HepG2 (cell line): ENCODE results near the gene PALM. TPM values are rescaled to one million over a fixed set of nuclear protein-coding genes. Genes with fewer than 3 reads are reported as not detected.

ENCODE experiments used
- ATAC-seq: fragments of 200-7000 bp; cut with Tn5 transposase; 3 replicates; pipeline ENCODE4 v1.9.1; 2020; ENCODE audit warnings: mild to moderate bottlenecking, moderate library complexity
- Bru-seq: library from RNA; stranded (reverse); fragments of 400-500 nt; gene quantifications from one replicate; lab custom pipeline; 2021; lab: Mats Ljungman, UMichigan
- BruChase-seq, 2 experiments: library from RNA; stranded (reverse); fragments of 400-500 nt; gene quantifications; one replicate each; lab custom pipeline; 2021; lab: Mats Ljungman, UMichigan
- BruUV-seq: library from RNA; stranded (reverse); fragments of 400-500 nt; replicated peaks from 2 replicates; lab custom pipeline; 2021; lab: Mats Ljungman, UMichigan
- CTCF ChIA-PET: fragments of 300-600 bp; formaldehyde crosslinking; extraction: SDS; loops from one replicate; lab custom pipeline; 2021; ENCODE audit warnings: low total read pairs, inconsistent platforms, low intra/inter-chr PET ratio; lab: Yijun Ruan, JAX
- POLR2A ChIA-PET: fragments of 350-600 bp; sonication (Branson Sonifier 250); formaldehyde crosslinking; loops from one replicate; lab custom pipeline; 2020; ENCODE audit warnings: antibody characterized with exemption, inconsistent platforms; lab: Yijun Ruan, JAX
- DNase-seq: peaks from one replicate; pipeline ENCODE4 v3.0.0-alpha.2; 2015; ENCODE audit warnings: low spot score
- FAIRE-seq: peaks from 3 replicates; lab custom pipeline; 2011; peaks lifted over from hg19 to GRCh38; lab: Jason Lieb, UNC
- H2AFZ ChIP-seq: one replicate; pipeline ENCODE4 v1.6.1; 2011; ENCODE audit warnings: low read length, inconsistent platforms
- H3K27ac ChIP-seq: fragments of 300-600 bp; 3 replicates; pipeline ENCODE4 v1.8.0; 2011; ENCODE audit warnings: mixed run types, mild to moderate bottlenecking, mixed read lengths, low read length, inconsistent platforms; ENCODE audit not compliant: insufficient read depth; ENCODE audit errors: extremely low read length
- H3K27me3 ChIP-seq, 2 experiments: fragments of 200-600 bp in 1 of 2; 2 replicates in 1 of 2; 3 replicates in 1 of 2; pipeline versions ENCODE4 v1.6.0 to v1.8.0; 2011; ENCODE audit warnings: low read length in 2 of 2, mild to moderate bottlenecking in 2 of 2, moderate library complexity in 2 of 2, inconsistent platforms in 1 of 2; ENCODE audit not compliant: insufficient read depth in 2 of 2, control insufficient read depth in 1 of 2
- H3K36me3 ChIP-seq, 2 experiments: fragments of 200-600 bp in 1 of 2; replicated peaks in 1 of 2; 2 replicates in 1 of 2; 3 replicates in 1 of 2; pipeline versions ENCODE4 v1.5.1 to v1.8.0; 2011; ENCODE audit warnings: low read length in 2 of 2, inconsistent platforms in 1 of 2; ENCODE audit not compliant: insufficient read depth in 2 of 2, control insufficient read depth in 1 of 2
- H3K4me1 ChIP-seq: 2 replicates; pipeline ENCODE4 v1.5.1; 2012; ENCODE audit warnings: low read length, inconsistent platforms; ENCODE audit not compliant: insufficient read depth
- H3K4me2 ChIP-seq: 2 replicates; pipeline ENCODE4 v1.6.0; 2011; ENCODE audit warnings: low read depth, low read length, inconsistent platforms
- H3K4me3 ChIP-seq, 3 experiments: fragments of 200-600 bp in 1 of 3; sonication (generic), shearing (Covaris generic) in 1 of 3; replicated peaks in 1 of 3; 2 replicates each; pipeline ENCODE4 v1.5.1; 2011 to 2016; ENCODE audit warnings: low read length in 3 of 3, inconsistent platforms in 2 of 3, low read depth in 2 of 3, mild to moderate bottlenecking in 2 of 3, control low read depth in 1 of 3, mixed read lengths in 1 of 3; ENCODE audit not compliant: insufficient read depth in 1 of 3
- H3K79me2 ChIP-seq: one replicate; pipeline ENCODE4 v1.6.1; 2011; ENCODE audit warnings: low read length, inconsistent platforms; ENCODE audit not compliant: insufficient read depth
- H3K9ac ChIP-seq: 2 replicates; pipeline ENCODE4 v1.6.0; 2011; ENCODE audit warnings: mild to moderate bottlenecking, low read depth, low read length, inconsistent platforms; ENCODE audit not compliant: insufficient read depth
- H3K9me3 ChIP-seq: 2 replicates; pipeline ENCODE4 v1.5.1; 2012; ENCODE audit warnings: mild to moderate bottlenecking, low read length
- H4K20me1 ChIP-seq: 2 replicates; pipeline ENCODE4 v1.6.0; 2011; ENCODE audit warnings: inconsistent platforms, mild to moderate bottlenecking, low read length, moderate library complexity; ENCODE audit not compliant: insufficient read depth
- GABPB1 ChIP-seq: IDR thresholded peaks from 2 replicates; pipeline ENCODE4 v1.6.1; 2016; ENCODE audit warnings: mild to moderate bottlenecking, missing genetic modification reagents, moderate library complexity, missing compliant biosample characterization
- KDM5A ChIP-seq: fragments of 200-600 bp; sonication (generic); IDR thresholded peaks from 2 replicates; pipeline ENCODE4 v1.7.0; 2018; ENCODE audit warnings: antibody characterized with exemption, mild to moderate bottlenecking, low read length, borderline replicate concordance
- KDM5B ChIP-seq: sonication (generic); formaldehyde crosslinking; IDR thresholded peaks from 2 replicates; pipeline ENCODE4 v1.4.0; 2020; ENCODE audit warnings: missing genetic modification reagents, mild to moderate bottlenecking, borderline replicate concordance
- KLF11 ChIP-seq: IDR thresholded peaks from 2 replicates; pipeline ENCODE4 v1.6.1; 2016; ENCODE audit warnings: missing compliant biosample characterization
- ZSCAN9 ChIP-seq: IDR thresholded peaks from 2 replicates; pipeline ENCODE4 v1.6.1; 2016; ENCODE audit warnings: borderline replicate concordance
- WGBS: methylation state at CpG from one replicate; pipeline ENCODE4 v1.1.6; 2017; ENCODE audit warnings: low lambda C conversion rate; 5-methylcytosine and 5-hydroxymethylcytosine counted together
- in situ Hi-C: cut with HindIII; loops from 2 replicates; pipeline ENCODE4 v1.10.0; 2017; ENCODE audit warnings: low pct_unique_long_range_greater_than_20kb; ENCODE audit not compliant: extremely low pct_ligation_motif_present
- intact Hi-C: fragments of 100-400 bp; cut with micrococcal nuclease; formaldehyde crosslinking; loops from one replicate; pipeline ENCODE4 v1.10.0; 2022; ENCODE audit not compliant: unreplicated experiment
- long read RNA-seq, 2 experiments: library from RNA in 1 of 2; library from polyadenylated mRNA in 1 of 2; stranded (forward) in 1 of 2; unstranded in 1 of 2; transcript quantifications; one replicate each; pipeline ENCODE4 v2.0.0, GENCODE V29; 2019 to 2022
- polyA minus RNA-seq, 3 experiments: library from RNA; depleted of rRNA, polyadenylated mRNA; stranded (reverse); fragments of >200 nt; gene quantifications; 2 replicates each; pipeline ENCODE4 v1.2.3, GENCODE V29; 2011; ENCODE audit warnings: low replicate concordance in 1 of 3
- polyA plus RNA-seq, 8 experiments: library from polyadenylated mRNA; depleted of rRNA in 3 of 8; stranded (reverse) in 7 of 8; unstranded in 1 of 8; fragments of >200 nt; fragmentation: Illumina TruSeq in 4 of 8; extraction: Trizol in 4 of 8; gene quantifications; 2 replicates each; pipeline versions ENCODE4 v1.2.1 to v1.2.3, GENCODE V29; 2011 to 2016; ENCODE audit warnings: low read depth in 4 of 8, missing spikeins in 1 of 8, mixed read lengths in 1 of 8; ENCODE audit not compliant: insufficient read depth in 1 of 8
- total RNA-seq, 5 experiments: library from RNA; depleted of rRNA; stranded (reverse); fragments of >200 nt; fragmentation: Illumina TruSeq; extraction: Trizol; gene quantifications; 2 replicates each; pipeline ENCODE4 v1.2.3, GENCODE V29; 2016; ENCODE audit warnings: low read depth in 1 of 5
- TF ChIP-seq, protein P1 (sequence below): sonication (generic); formaldehyde crosslinking; IDR thresholded peaks from 2 replicates; pipeline ENCODE4 v1.5.1; 2020; ENCODE audit warnings: mild to moderate bottlenecking, missing genetic modification reagents, moderate library complexity
- TF ChIP-seq, protein P2 (sequence below): sonication (generic); formaldehyde crosslinking; IDR thresholded peaks from 2 replicates; pipeline ENCODE4 v1.9.0; 2021; ENCODE audit warnings: missing genetic modification reagents, borderline replicate concordance

PALM gene, protein sequence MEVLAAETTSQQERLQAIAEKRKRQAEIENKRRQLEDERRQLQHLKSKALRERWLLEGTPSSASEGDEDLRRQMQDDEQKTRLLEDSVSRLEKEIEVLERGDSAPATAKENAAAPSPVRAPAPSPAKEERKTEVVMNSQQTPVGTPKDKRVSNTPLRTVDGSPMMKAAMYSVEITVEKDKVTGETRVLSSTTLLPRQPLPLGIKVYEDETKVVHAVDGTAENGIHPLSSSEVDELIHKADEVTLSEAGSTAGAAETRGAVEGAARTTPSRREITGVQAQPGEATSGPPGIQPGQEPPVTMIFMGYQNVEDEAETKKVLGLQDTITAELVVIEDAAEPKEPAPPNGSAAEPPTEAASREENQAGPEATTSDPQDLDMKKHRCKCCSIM
- total RNA-seq (2016; rRNA removed; fragmentation: Illumina TruSeq; extraction: Trizol) (9.7 and 10.8 TPM in 2 replicates), polyA plus RNA-seq (2011; rRNA removed) (4.0 and 5.4 TPM in 2 replicates), polyA minus RNA-seq (2011; rRNA and poly(A)+ RNA removed; ENCODE audit: low replicate concordance) (1.1 and 5.2 TPM in 2 replicates), Bru-seq, nascent RNA (percentile 43 among the genes with signal in this experiment), BruChase-seq, experiment 1, labeled RNA remaining after a 6-hour chase (percentile 47 among the genes with signal in this experiment), BruChase-seq, experiment 2, labeled RNA remaining after a 2-hour chase (percentile 45 among the genes with signal in this experiment)
- total RNA-seq (2016; cell fraction: cytosol; rRNA removed; fragmentation: Illumina TruSeq; extraction: Trizol; ENCODE audit: low read depth), result 8.3 and 10.1 TPM in 2 replicates
- total RNA-seq (2016; cell fraction: insoluble cytoplasmic fraction; rRNA removed; fragmentation: Illumina TruSeq; extraction: Trizol), result 6.4 and 11.8 TPM in 2 replicates
- 16.6 and 19.9 TPM in 2 replicates for total RNA-seq (2016; cell fraction: membrane; rRNA removed; fragmentation: Illumina TruSeq; extraction: Trizol)
- total RNA-seq (2016; cell fraction: nucleus; rRNA removed; fragmentation: Illumina TruSeq; extraction: Trizol), result 6.7 and 6.9 TPM in 2 replicates
- polyA plus RNA-seq (2011; cell fraction: cytosol; rRNA removed), result 3.7 and 4.7 TPM in 2 replicates
- polyA plus RNA-seq (2011; cell fraction: nucleus; rRNA removed), result 6.0 and 7.8 TPM in 2 replicates
- polyA plus RNA-seq (2012), result 12.4 and 19.1 TPM in 2 replicates
- 9.4 and 11.9 TPM in 2 replicates for polyA plus RNA-seq (2016; cell fraction: cytosol; fragmentation: Illumina TruSeq; extraction: Trizol; ENCODE audit: low read depth)
- polyA plus RNA-seq (2016; cell fraction: insoluble cytoplasmic fraction; fragmentation: Illumina TruSeq; extraction: Trizol; ENCODE audit: low read depth), result 15.1 and 19.3 TPM in 2 replicates
- polyA plus RNA-seq (2016; cell fraction: membrane; fragmentation: Illumina TruSeq; extraction: Trizol; ENCODE audit: low read depth), result 19.1 and 21.1 TPM in 2 replicates
- polyA plus RNA-seq (2016; cell fraction: nucleus; fragmentation: Illumina TruSeq; extraction: Trizol; ENCODE audit: insufficient read depth, low read depth), result 18.9 and 19.6 TPM in 2 replicates
- 5.4 and 5.6 TPM in 2 replicates for polyA minus RNA-seq (2011; cell fraction: cytosol; rRNA and poly(A)+ RNA removed)
- polyA minus RNA-seq (2011; cell fraction: nucleus; rRNA and poly(A)+ RNA removed), result 2.2 TPM in 2 replicates
- long read RNA-seq, experiment 1, partial matches to known transcripts, result 0 of 3 reads
- long read RNA-seq, experiment 1, other reads (novel, unspliced or antisense), result 3 of 3 reads
- long read RNA-seq, experiment 2, transcript PALM-202 (9 exons, 2,725 nt), result minor isoform, 6 of 87 reads
- long read RNA-seq, experiment 2, transcript PALM-201 (8 exons, 2,755 nt), result major isoform, 12 of 87 reads
- long read RNA-seq, experiment 2, partial matches to known transcripts, result 54 of 87 reads
- long read RNA-seq, experiment 2, other reads (novel, unspliced or antisense), result 13 of 87 reads

DNA sequence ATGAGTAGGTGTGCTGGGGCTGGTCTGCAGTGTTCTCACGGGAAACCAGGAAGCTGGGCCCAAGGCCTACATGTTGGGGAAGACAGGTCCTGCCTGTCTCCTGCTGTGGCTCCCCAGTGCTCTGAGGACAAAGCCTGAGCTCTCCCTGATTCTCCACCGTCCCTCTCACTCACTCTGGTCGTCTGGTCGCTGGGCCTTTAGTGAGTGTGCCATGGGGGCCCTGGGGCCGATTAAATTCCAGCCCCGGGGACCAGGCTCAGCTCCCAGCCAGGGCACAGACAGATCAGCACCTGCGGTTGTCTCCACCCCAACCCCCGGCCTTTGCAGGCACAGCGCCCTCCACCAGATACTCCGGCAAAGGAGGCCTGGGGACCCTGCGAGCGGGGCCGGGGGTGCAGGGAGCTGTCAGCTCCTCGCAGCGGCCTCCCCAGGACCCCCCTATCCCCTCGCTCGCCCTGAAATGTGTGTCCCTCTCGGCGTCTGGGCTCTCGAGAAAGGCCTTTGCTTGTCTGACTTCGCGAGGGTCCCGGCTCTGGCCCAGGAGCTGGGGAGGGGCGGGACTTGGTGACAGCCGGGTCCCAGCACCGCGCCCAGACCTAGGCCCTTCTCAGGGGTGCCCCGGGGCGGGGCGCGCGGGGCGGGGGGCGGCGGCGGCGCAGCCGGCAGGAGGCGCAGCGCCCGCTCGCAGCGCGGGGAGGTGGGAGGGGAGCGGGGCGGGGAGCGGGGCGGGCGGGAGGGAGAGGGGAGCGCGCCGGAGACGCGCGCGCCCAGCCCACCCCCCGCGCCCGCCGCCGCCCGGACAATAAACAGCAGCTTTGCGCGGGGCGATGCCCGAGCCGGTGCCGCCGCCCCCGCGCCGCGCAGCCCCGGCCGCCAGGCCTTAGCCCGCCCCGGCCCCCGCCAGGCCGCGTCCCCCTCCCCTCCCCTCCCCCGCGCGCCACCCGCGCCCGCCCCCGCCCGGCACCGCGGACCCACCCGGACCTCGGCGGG, at the start of gene PALM:
PALM (plus strand) TSS at position 782 of the 990 bp plus-strand sequence. CDS start 212 bp downstream, outside the sequence.
- DNase-seq, result peak; percentile 39
- FAIRE-seq, result no peak
- POLR2A ChIA-PET, result interaction anchor here (0.7 to 2.5 kb wide), 13 partner anchors 9 to 184 kb away, joined by 3 to 27 read pairs (median 3); partner anchors contain the start of genes CDC34, FSTL3 and RNF126
- peak; percentile 36; the same call in 1 of the 2 replicates for TF ChIP-seq GABPB1 (CRISPR knock-in tag)
- TF ChIP-seq KDM5A, result no peak
- peak; percentile 51; the same call in 1 of the 2 replicates for TF ChIP-seq KDM5B (CRISPR knock-in tag)
- TF ChIP-seq KLF11 (CRISPR knock-in tag), result no peak
- TF ChIP-seq ZSCAN9 (CRISPR knock-in tag), result no peak
- TF ChIP-seq, protein P1, sequence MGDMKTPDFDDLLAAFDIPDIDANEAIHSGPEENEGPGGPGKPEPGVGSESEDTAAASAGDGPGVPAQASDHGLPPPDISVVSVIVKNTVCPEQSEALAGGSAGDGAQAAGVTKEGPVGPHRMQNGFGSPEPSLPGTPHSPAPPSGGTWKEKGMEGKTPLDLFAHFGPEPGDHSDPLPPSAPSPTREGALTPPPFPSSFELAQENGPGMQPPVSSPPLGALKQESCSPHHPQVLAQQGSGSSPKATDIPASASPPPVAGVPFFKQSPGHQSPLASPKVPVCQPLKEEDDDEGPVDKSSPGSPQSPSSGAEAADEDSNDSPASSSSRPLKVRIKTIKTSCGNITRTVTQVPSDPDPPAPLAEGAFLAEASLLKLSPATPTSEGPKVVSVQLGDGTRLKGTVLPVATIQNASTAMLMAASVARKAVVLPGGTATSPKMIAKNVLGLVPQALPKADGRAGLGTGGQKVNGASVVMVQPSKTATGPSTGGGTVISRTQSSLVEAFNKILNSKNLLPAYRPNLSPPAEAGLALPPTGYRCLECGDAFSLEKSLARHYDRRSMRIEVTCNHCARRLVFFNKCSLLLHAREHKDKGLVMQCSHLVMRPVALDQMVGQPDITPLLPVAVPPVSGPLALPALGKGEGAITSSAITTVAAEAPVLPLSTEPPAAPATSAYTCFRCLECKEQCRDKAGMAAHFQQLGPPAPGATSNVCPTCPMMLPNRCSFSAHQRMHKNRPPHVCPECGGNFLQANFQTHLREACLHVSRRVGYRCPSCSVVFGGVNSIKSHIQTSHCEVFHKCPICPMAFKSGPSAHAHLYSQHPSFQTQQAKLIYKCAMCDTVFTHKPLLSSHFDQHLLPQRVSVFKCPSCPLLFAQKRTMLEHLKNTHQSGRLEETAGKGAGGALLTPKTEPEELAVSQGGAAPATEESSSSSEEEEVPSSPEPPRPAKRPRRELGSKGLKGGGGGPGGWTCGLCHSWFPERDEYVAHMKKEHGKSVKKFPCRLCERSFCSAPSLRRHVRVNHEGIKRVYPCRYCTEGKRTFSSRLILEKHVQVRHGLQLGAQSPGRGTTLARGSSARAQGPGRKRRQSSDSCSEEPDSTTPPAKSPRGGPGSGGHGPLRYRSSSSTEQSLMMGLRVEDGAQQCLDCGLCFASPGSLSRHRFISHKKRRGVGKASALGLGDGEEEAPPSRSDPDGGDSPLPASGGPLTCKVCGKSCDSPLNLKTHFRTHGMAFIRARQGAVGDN (CRISPR knock-in tag), result peak; percentile 63
- TF ChIP-seq, protein P2, sequence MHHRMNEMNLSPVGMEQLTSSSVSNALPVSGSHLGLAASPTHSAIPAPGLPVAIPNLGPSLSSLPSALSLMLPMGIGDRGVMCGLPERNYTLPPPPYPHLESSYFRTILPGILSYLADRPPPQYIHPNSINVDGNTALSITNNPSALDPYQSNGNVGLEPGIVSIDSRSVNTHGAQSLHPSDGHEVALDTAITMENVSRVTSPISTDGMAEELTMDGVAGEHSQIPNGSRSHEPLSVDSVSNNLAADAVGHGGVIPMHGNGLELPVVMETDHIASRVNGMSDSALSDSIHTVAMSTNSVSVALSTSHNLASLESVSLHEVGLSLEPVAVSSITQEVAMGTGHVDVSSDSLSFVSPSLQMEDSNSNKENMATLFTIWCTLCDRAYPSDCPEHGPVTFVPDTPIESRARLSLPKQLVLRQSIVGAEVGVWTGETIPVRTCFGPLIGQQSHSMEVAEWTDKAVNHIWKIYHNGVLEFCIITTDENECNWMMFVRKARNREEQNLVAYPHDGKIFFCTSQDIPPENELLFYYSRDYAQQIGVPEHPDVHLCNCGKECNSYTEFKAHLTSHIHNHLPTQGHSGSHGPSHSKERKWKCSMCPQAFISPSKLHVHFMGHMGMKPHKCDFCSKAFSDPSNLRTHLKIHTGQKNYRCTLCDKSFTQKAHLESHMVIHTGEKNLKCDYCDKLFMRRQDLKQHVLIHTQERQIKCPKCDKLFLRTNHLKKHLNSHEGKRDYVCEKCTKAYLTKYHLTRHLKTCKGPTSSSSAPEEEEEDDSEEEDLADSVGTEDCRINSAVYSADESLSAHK, result no peak

More for the DNA sequence above, at the start of gene PALM:
- intact Hi-C loops, result no loop called here
- WGBS, result 0% methylated on average over 2 of the region's 93 CpGs
- CTCF ChIA-PET, result interaction anchor here (0.9 to 1.1 kb wide), 2 partner anchors 8 to 44 kb away, joined by 3 read pairs; no protein-coding TSS in a partner anchor
- H2AFZ ChIP-seq, result no peak within 1 kb of the TSS
- no peaks in the 10 kb centered on the region for H4K20me1 ChIP-seq
- no peaks in the 10 kb centered on the region for H3K79me2 ChIP-seq
- H3K36me3 ChIP-seq, result no peaks in the 10 kb centered on the region
- in situ Hi-C loops, result no loop called here
- H3K27me3 ChIP-seq, result no peaks in the 10 kb centered on the region; a peak in 1 of 5 replicates
- peak within 1 kb of the TSS; percentile 97 for H3K4me2 ChIP-seq
- BruUV-seq, result no TSS peak
- peak within 1 kb of the TSS; percentile 63 for H3K27ac ChIP-seq
- peak within 1 kb of the TSS; percentile 65 for H3K9ac ChIP-seq
- peaks cover 55% of the 10 kb centered on the region for H3K4me1 ChIP-seq
- peak; percentile 40 for ATAC-seq
- no peaks in the 10 kb centered on the region for H3K9me3 ChIP-seq
- peak within 1 kb of the TSS; percentile 66 to 81 (median 72) for H3K4me3 ChIP-seq
